NT2/D1 (cell line): ENCODE results near the gene RIN1.

Source experiments
- SUZ12 ChIP-seq: IDR thresholded peaks from 2 replicates; pipeline ENCODE4 v1.6.1; 2011; ENCODE audit not compliant: insufficient read length, insufficient read depth; ENCODE audit errors: extremely low read depth
- YY1 ChIP-seq: IDR thresholded peaks from 2 replicates; pipeline ENCODE4 v1.6.1; 2011; ENCODE audit not compliant: insufficient read length, insufficient read depth
- ZNF274 ChIP-seq: IDR thresholded peaks from 2 replicates; pipeline ENCODE4 v1.6.1; 2011; ENCODE audit warnings: mild to moderate bottlenecking, low read depth, low read length

DNA sequence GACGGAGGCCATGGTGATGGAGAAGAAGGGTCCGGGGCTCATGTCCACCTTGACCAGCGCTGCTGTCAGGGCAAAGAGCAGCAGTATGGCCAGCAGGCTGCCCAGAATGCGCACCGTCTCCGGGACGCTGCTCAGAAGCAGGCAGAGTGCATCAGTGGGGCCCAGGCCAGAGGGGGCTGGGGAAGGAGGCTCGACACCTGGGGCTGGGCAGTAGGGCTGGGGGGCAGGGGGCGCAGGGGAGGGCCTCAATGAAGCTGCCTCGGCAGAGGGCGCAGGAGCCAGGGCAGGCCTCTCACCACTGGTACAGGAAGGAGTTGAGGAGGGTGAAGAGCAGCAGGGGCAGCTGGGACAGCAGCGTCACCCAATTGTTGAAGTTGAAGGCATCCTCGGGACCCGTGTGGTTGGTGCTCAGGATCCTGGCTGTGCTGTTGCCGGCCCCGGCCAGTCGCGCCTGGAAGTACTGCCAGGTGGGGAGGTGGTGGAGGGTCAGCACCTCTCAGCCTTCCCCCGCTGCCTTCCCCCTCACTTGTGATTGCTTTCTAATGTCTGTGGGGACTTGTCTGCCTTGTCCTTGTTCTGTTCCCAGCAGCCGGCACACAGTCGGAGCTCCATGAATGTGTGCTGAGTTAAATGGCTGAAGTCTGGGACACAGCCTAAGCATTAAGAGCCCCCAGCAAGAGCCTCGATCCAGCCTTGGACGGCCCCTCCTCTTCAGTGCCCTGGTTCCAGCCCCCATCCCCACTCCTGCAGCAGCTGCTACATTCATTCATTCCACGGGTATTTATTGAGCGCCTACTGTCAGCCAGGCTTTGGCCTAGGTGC is 33.0 kb upstream of the RIN1 start:
- TF ChIP-seq ZNF274, result no peak
- no peak for TF ChIP-seq SUZ12
- no peak for TF ChIP-seq YY1
